ENCODE measurements around the gene DIAPH1.

The DIAPH1 gene

GRCh38 chr5:141511771-141512325 lies 107.0 kb downstream of the DIAPH1 start:
- in situ Hi-C loops (cut with HindIII; ENCODE audit: low sequenced_read_pairs), result loop anchor here (25.0 kb wide), 1 partner anchor 175 kb away; the partner anchor contains the start of genes PCDHGA1, PCDHGA2 and PCDHGA3

- in situ Hi-C loops (cut with HindIII; ENCODE audit: low sequenced_read_pairs), result loop anchor here (25.0 kb wide), 1 partner anchor 174 kb away; the partner anchor contains the start of genes PCDHGA1, PCDHGA2 and PCDHGA3
Observed at GRCh38 chr5:141510850-141511601, 107.8 kb downstream of the DIAPH1 start.

- in situ Hi-C loops (cut with HindIII; ENCODE audit: low sequenced_read_pairs), result loop anchor here (25.0 kb wide), 1 partner anchor 173 kb away; the partner anchor contains the start of genes PCDHGA1, PCDHGA2 and PCDHGA3
Observed at GRCh38 chr5:141510160-141510559, 108.6 kb downstream of the DIAPH1 start.

GRCh38 chr5:141508798-141509611 lies 109.8 kb downstream of the DIAPH1 start:
- in situ Hi-C loops (cut with HindIII; ENCODE audit: low sequenced_read_pairs), result loop anchor here (25.0 kb wide), 1 partner anchor 172 kb away; the partner anchor contains the start of genes PCDHGA1, PCDHGA2 and PCDHGA3

GRCh38 chr5:141508440-141508797 lies 110.4 kb downstream of the DIAPH1 start:
- in situ Hi-C loops (cut with HindIII; ENCODE audit: low sequenced_read_pairs), result loop anchor here (25.0 kb wide), 1 partner anchor 171 kb away; the partner anchor contains the start of genes PCDHGA1, PCDHGA2 and PCDHGA3

- in situ Hi-C loops (cut with HindIII; ENCODE audit: low sequenced_read_pairs), result loop anchor here (25.0 kb wide), 1 partner anchor 170 kb away; the partner anchor contains the start of genes PCDHGA1, PCDHGA2 and PCDHGA3
Observed at GRCh38 chr5:141507387-141508091, 111.3 kb downstream of the DIAPH1 start.

GRCh38 chr5:141506381-141507155 lies 112.2 kb downstream of the DIAPH1 start:
- in situ Hi-C loops (cut with HindIII; ENCODE audit: low sequenced_read_pairs), result loop anchor here (25.0 kb wide), 1 partner anchor 169 kb away; the partner anchor contains the start of genes PCDHGA1, PCDHGA2 and PCDHGA3

- in situ Hi-C loops (cut with HindIII; ENCODE audit: low sequenced_read_pairs), result loop anchor here (25.0 kb wide), 1 partner anchor 167 kb away; the partner anchor contains the start of genes PCDHGA1, PCDHGA2 and PCDHGA3
Observed at GRCh38 chr5:141504216-141504615, 114.6 kb downstream of the DIAPH1 start.

GRCh38 chr5:141503681-141504080 lies 115.1 kb downstream of the DIAPH1 start:
- in situ Hi-C loops (cut with HindIII; ENCODE audit: low sequenced_read_pairs), result loop anchor here (25.0 kb wide), 1 partner anchor 166 kb away; the partner anchor contains the start of genes PCDHGA1, PCDHGA2 and PCDHGA3

- in situ Hi-C loops (cut with HindIII; ENCODE audit: low sequenced_read_pairs), result loop anchor here (25.0 kb wide), 1 partner anchor 164 kb away; the partner anchor contains the start of genes PCDHGA1, PCDHGA2 and PCDHGA3
Observed at GRCh38 chr5:141501761-141502160, 117.0 kb downstream of the DIAPH1 start.

- in situ Hi-C loops (cut with HindIII; ENCODE audit: low sequenced_read_pairs), result no loop called here
Observed at GRCh38 chr5:141496038-141496437, 122.8 kb downstream of the DIAPH1 start.

GRCh38 chr5:141495453-141495811 lies 123.4 kb downstream of the DIAPH1 start:
- in situ Hi-C loops (cut with HindIII; ENCODE audit: low sequenced_read_pairs), result no loop called here

- in situ Hi-C loops (cut with HindIII; ENCODE audit: low sequenced_read_pairs), result no loop called here
Observed at GRCh38 chr5:141494761-141495452, 123.9 kb downstream of the DIAPH1 start.

- in situ Hi-C loops (cut with HindIII; ENCODE audit: low sequenced_read_pairs), result no loop called here
Observed at GRCh38 chr5:141493500-141494422, 125.0 kb downstream of the DIAPH1 start.

- in situ Hi-C loops (cut with HindIII; ENCODE audit: low sequenced_read_pairs), result no loop called here
Observed at GRCh38 chr5:141492168-141492885, 126.5 kb downstream of the DIAPH1 start.

GRCh38 chr5:141491323-141492167 lies 127.3 kb downstream of the DIAPH1 start:
- in situ Hi-C loops (cut with HindIII; ENCODE audit: low sequenced_read_pairs), result no loop called here

Measured in DLD1 (cell line).